HepG2 (cell line): ENCODE results near the gene SMIM44. TPM values are rescaled to one million over a fixed set of nuclear protein-coding genes. Genes with fewer than 3 reads are reported as not detected.

ENCODE experiments used
- ATAC-seq: fragments of 200-7000 bp; cut with Tn5 transposase; 3 replicates; pipeline ENCODE4 v1.9.1; 2020; ENCODE audit warnings: mild to moderate bottlenecking, moderate library complexity
- BruUV-seq: library from RNA; stranded (reverse); fragments of 400-500 nt; replicated peaks from 2 replicates; lab custom pipeline; 2021; lab: Mats Ljungman, UMichigan
- CTCF ChIA-PET: fragments of 300-600 bp; formaldehyde crosslinking; extraction: SDS; loops from one replicate; lab custom pipeline; 2021; ENCODE audit warnings: low total read pairs, inconsistent platforms, low intra/inter-chr PET ratio; lab: Yijun Ruan, JAX
- POLR2A ChIA-PET: fragments of 350-600 bp; sonication (Branson Sonifier 250); formaldehyde crosslinking; loops from one replicate; lab custom pipeline; 2020; ENCODE audit warnings: antibody characterized with exemption, inconsistent platforms; lab: Yijun Ruan, JAX
- DNase-seq: peaks from one replicate; pipeline ENCODE4 v3.0.0-alpha.2; 2015; ENCODE audit warnings: low spot score
- FAIRE-seq: peaks from 3 replicates; lab custom pipeline; 2011; peaks lifted over from hg19 to GRCh38; lab: Jason Lieb, UNC
- H2AFZ ChIP-seq: one replicate; pipeline ENCODE4 v1.6.1; 2011; ENCODE audit warnings: low read length, inconsistent platforms
- H3K27ac ChIP-seq: fragments of 300-600 bp; 3 replicates; pipeline ENCODE4 v1.8.0; 2011; ENCODE audit warnings: mixed run types, mild to moderate bottlenecking, mixed read lengths, low read length, inconsistent platforms; ENCODE audit not compliant: insufficient read depth; ENCODE audit errors: extremely low read length
- H3K27me3 ChIP-seq, 2 experiments: fragments of 200-600 bp in 1 of 2; 2 replicates in 1 of 2; 3 replicates in 1 of 2; pipeline versions ENCODE4 v1.6.0 to v1.8.0; 2011; ENCODE audit warnings: low read length in 2 of 2, mild to moderate bottlenecking in 2 of 2, moderate library complexity in 2 of 2, inconsistent platforms in 1 of 2; ENCODE audit not compliant: insufficient read depth in 2 of 2, control insufficient read depth in 1 of 2
- H3K36me3 ChIP-seq, 2 experiments: fragments of 200-600 bp in 1 of 2; replicated peaks in 1 of 2; 2 replicates in 1 of 2; 3 replicates in 1 of 2; pipeline versions ENCODE4 v1.5.1 to v1.8.0; 2011; ENCODE audit warnings: low read length in 2 of 2, inconsistent platforms in 1 of 2; ENCODE audit not compliant: insufficient read depth in 2 of 2, control insufficient read depth in 1 of 2
- H3K4me1 ChIP-seq: 2 replicates; pipeline ENCODE4 v1.5.1; 2012; ENCODE audit warnings: low read length, inconsistent platforms; ENCODE audit not compliant: insufficient read depth
- H3K4me2 ChIP-seq: 2 replicates; pipeline ENCODE4 v1.6.0; 2011; ENCODE audit warnings: low read depth, low read length, inconsistent platforms
- H3K4me3 ChIP-seq, 3 experiments: fragments of 200-600 bp in 1 of 3; sonication (generic), shearing (Covaris generic) in 1 of 3; replicated peaks in 1 of 3; 2 replicates each; pipeline ENCODE4 v1.5.1; 2011 to 2016; ENCODE audit warnings: low read length in 3 of 3, inconsistent platforms in 2 of 3, low read depth in 2 of 3, mild to moderate bottlenecking in 2 of 3, control low read depth in 1 of 3, mixed read lengths in 1 of 3; ENCODE audit not compliant: insufficient read depth in 1 of 3
- H3K79me2 ChIP-seq: one replicate; pipeline ENCODE4 v1.6.1; 2011; ENCODE audit warnings: low read length, inconsistent platforms; ENCODE audit not compliant: insufficient read depth
- H3K9ac ChIP-seq: 2 replicates; pipeline ENCODE4 v1.6.0; 2011; ENCODE audit warnings: mild to moderate bottlenecking, low read depth, low read length, inconsistent platforms; ENCODE audit not compliant: insufficient read depth
- H3K9me3 ChIP-seq: 2 replicates; pipeline ENCODE4 v1.5.1; 2012; ENCODE audit warnings: mild to moderate bottlenecking, low read length
- H4K20me1 ChIP-seq: 2 replicates; pipeline ENCODE4 v1.6.0; 2011; ENCODE audit warnings: inconsistent platforms, mild to moderate bottlenecking, low read length, moderate library complexity; ENCODE audit not compliant: insufficient read depth
- AFF4 ChIP-seq: sonication (generic); formaldehyde crosslinking; IDR thresholded peaks from 2 replicates; pipeline ENCODE4 v1.4.0; 2020; ENCODE audit warnings: missing genetic modification reagents
- AGO2 ChIP-seq: fragments of 200-400 bp; formaldehyde crosslinking; optimal IDR thresholded peaks from 2 replicates; pipeline ENCODE3; 2017; ENCODE audit warnings: mild to moderate bottlenecking, low read depth, low read length, moderate library complexity
- ELF4 ChIP-seq: sonication (generic); formaldehyde crosslinking; IDR thresholded peaks from 2 replicates; pipeline ENCODE4 v1.5.0; 2020; ENCODE audit warnings: missing genetic modification reagents, mild to moderate bottlenecking, moderate library complexity, borderline replicate concordance
- WGBS: methylation state at CpG from one replicate; pipeline ENCODE4 v1.1.6; 2017; ENCODE audit warnings: low lambda C conversion rate; 5-methylcytosine and 5-hydroxymethylcytosine counted together
- in situ Hi-C: cut with HindIII; loops from 2 replicates; pipeline ENCODE4 v1.10.0; 2017; ENCODE audit warnings: low pct_unique_long_range_greater_than_20kb; ENCODE audit not compliant: extremely low pct_ligation_motif_present
- intact Hi-C: fragments of 100-400 bp; cut with micrococcal nuclease; formaldehyde crosslinking; loops from one replicate; pipeline ENCODE4 v1.10.0; 2022; ENCODE audit not compliant: unreplicated experiment
- polyA plus RNA-seq, 8 experiments: library from polyadenylated mRNA; depleted of rRNA in 3 of 8; stranded (reverse) in 7 of 8; unstranded in 1 of 8; fragments of >200 nt; fragmentation: Illumina TruSeq in 4 of 8; extraction: Trizol in 4 of 8; gene quantifications; 2 replicates each; pipeline versions ENCODE4 v1.2.1 to v1.2.3, GENCODE V29; 2011 to 2016; ENCODE audit warnings: low read depth in 4 of 8, missing spikeins in 1 of 8, mixed read lengths in 1 of 8; ENCODE audit not compliant: insufficient read depth in 1 of 8
- total RNA-seq, 5 experiments: library from RNA; depleted of rRNA; stranded (reverse); fragments of >200 nt; fragmentation: Illumina TruSeq; extraction: Trizol; gene quantifications; 2 replicates each; pipeline ENCODE4 v1.2.3, GENCODE V29; 2016; ENCODE audit warnings: low read depth in 1 of 5

Gene SMIM44
- total and polyA plus RNA-seq, 2 of the 13 experiments (the other 11 are each of a cell fraction or from before 2014, with no cell fraction given), result not detected

GRCh38 chr19:3463714-3464586 is 19.3 kb downstream of the SMIM44 start:
- no peaks in the 10 kb centered on the region for H3K9me3 ChIP-seq
- peaks cover 0 to 5% of the 10 kb centered on the region in 2 experiments; a peak in 1 of 5 replicates for H3K36me3 ChIP-seq
- H3K4me2 ChIP-seq, result no peak overlapping the region
- no peak overlapping the region for H3K27ac ChIP-seq
- no peak overlapping the region for H3K4me3 ChIP-seq
- WGBS, result 95% methylated on average over 32 of the region's 57 CpGs
- POLR2A ChIA-PET, result no interaction called here
- no TSS peak for BruUV-seq
- CTCF ChIA-PET, result no interaction called here
- no peak overlapping the region for H3K9ac ChIP-seq
- no peaks in the 10 kb centered on the region; a peak in 1 of 5 replicates for H3K27me3 ChIP-seq
- H3K4me1 ChIP-seq, result 0 out of 2 replicates have a peak, but pooled peaks cover 8% of the 10 kb centered on the region
- in situ Hi-C loops, result no loop called here
- DNase-seq (no peak), ATAC-seq (no peak), FAIRE-seq (no peak)
- H2AFZ ChIP-seq, result no peak overlapping the region
- TF ChIP-seq AGO2 (peak; percentile 64), AFF4 (no peak), ELF4 (CRISPR knock-in tag) (no peak)
- H4K20me1 ChIP-seq, result no peaks in the 10 kb centered on the region
- H3K79me2 ChIP-seq, result no peaks in the 10 kb centered on the region
- intact Hi-C loops, result no loop called here
